NCI-H2196 (cell line): ENCODE data around the gene DNAH8.

Source experiments
- DNase-seq: peaks from one replicate; lab custom pipeline; 2025; ENCODE audit not compliant: unreplicated experiment; lab: John Stamatoyannopoulos, UW

Gene DNAH8

DNA sequence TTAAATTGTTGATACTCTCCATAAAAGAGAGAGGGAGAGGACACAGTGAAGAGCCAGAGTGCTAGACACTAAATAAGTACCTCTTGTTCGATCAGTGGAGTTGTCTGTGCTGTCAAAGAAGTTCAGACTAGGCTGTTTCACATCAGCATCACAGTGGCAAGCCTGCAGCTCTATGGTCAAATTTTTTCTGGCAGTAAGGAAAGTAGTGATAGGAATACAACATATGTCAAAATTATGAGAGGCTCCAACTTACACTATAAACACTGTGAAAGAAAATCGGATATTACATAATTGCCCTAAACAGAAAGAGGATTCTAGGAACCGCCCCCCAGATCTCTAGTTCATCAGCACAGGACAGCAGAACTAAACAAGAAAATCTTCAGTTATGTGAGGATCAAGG, 23.1 kb downstream of the DNAH8 start:
- no peak for DNase-seq

GRCh38 chr6:38739532-38739931, 24.4 kb downstream of the DNAH8 start:
- no peak for DNase-seq

DNA sequence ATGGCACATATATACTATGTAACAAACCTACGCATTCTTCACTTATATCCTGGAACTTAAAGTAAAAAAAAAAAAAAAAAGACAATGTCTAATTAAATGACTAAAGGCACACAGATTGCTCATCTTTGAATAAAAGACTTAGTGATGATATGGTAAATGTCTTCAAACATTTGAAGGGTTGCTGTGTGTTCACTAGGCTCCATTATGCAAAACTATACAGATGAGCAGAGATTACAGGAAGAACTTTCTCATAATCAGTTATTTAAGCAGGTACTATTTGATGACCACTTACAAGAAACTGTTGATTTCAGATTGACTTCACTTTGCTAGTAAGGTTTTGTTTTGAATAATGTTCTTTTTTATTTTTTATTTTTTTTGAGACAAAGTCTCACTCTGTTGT, 34.4 kb downstream of the DNAH8 start:
- no peak for DNase-seq

DNA sequence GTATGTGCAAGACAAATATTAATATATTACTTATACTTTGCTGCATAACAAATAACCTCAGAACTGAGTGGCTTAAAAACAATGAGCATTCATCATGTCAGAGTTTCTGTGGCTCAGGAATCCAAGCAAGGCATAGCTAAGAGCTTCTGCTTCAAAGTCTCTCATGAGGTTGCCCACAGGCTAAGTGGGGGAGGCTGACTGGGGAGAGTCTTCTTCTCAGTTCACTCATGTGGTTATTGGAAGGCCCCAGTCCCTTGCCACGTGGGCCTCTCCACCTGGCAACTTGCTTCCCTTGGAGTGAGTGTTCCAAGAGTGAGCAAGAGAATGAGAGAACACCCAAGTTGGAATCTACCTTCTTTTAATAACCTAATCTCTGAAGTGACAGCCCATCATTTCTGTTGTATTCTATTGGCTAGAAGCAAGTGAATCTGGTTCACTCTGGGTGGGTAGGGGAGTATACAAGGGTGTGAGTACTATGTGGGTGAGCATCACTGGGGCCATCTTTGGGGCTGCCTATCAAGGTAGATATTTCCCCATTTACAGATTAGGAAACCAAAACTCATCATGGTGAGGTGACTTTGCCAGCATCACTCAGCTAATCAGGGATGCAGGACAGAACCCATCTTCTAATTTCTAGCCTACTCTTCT, 36.0 kb downstream of the DNAH8 start:
- no peak for DNase-seq

GRCh38 chr6:38753707-38754106, 38.6 kb downstream of the DNAH8 start:
- DNase-seq = no peak

DNA sequence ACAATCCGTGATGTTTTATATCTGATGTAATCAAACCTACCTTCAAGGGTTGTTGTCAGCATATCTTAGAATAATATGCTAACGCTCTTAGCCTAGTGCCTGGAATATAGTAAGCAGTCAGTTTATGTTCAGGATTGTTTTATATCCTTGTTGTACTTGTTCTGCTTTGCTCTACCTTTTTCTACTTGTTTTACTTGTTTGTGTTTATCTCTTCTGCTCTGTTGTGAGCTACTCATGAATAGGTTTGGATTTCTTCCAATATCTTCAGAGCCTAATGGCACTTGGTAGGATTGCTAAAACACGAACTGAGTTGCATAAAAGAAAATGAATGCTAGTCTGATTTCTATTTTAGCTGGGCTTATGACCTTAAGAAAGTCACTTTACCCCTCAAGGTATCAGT, 40.1 kb downstream of the DNAH8 start:
- DNase-seq = peak; percentile 7

- no peak for DNase-seq
These were observed 40.8 kb downstream of the DNAH8 start for GRCh38 chr6:38755874-38756273.

- DNase-seq = no peak
These were observed 45.0 kb downstream of the DNAH8 start for GRCh38 chr6:38760097-38760496.

- no peak for DNase-seq
These were observed 47.7 kb downstream of the DNAH8 start for GRCh38 chr6:38762848-38763247.

DNA sequence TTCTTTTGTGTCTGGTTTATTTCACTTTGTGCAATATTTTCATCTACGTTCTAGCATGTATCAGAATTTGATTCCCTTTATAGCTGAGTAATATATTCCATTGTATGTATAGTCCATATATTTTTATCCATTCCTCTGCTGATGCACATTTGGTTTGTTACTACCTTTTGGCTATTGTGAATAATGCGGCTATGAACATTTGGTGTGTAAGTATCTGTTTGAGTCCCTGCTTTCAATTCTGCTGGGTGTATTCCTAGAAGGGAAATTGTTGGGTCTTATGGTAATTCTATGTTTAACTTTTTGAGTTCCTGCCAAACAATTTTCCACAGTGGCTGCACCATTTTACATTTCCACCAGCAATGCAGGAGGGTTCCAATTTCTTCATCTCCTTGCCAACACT, 52.4 kb downstream of the DNAH8 start:
- DNase-seq = no peak

DNA sequence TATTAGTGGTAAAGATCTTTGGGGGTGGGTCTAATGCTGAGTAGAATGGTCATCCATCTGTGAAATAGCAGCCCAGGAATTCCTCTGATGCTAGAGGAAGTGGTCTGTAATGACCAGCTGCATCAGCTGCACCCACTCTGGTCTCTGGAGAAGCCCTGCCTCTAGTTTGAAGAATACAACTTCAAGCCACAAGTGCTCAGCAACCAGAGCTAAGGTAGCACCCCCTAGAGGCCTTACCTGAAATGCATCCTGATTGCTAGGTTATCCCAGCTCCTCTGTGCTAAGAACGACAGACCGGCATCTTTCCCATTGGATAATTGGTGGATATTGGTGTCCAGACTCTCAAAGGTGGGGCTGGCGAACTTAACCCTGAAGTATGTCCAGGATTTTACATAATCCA, 58.2 kb downstream of the DNAH8 start:
- peak; percentile 8 for DNase-seq

DNA sequence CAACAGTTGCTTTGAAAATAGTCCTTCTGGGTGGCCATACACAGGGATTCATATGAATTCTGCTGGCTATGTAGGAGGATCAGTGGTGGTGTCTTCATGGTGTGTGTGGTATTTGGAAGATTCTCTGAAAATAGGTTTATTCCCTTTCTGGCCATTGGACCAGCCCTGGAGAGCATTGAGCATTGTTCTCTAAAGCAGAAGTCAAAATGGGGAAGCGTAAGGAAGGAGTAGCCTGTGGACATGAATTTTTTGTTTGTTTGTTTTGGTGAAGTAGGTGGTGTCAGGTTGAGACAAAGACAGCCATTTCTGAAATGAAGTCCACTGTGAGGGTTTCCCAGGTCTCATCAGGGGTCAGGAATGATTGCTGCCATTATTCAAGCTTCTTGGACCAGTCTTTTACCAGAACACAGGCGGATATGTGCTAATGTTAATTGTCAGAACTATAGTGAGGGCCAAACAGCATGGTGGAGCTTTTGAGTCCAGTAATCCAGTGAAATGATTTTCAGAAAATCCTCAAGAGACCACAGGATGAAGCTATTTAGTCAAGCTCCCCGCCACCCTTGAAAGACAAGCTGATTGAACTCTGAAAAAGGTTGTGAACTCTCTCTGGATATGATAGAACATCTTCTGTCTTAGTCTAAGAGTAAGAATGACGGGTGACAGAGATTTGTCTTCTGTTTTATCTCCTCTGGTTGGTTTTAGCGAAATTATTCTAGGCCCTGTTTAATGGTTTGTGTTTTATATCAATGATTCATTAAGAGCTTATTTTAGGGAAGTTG, 60.0 kb downstream of the DNAH8 start:
- DNase-seq = no peak

DNA sequence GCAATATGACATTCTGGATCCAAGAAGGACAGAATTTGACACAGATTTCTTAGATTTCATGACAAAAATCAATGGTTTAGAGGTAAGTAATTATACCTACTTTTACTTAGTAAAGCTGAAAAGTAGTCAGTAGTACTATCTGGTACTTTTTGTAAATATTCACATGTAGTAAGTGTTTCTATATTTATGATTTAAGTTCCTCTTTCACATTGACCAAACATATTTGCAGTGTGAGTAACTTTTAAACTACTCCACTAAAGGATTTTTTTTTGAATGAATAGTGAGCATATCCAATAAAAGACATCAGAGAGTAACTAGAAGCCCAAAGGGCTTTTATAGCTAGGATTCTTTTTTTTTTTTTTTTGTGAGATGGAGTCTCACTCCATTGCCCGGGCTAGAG, 60.8 kb downstream of the DNAH8 start:
- no peak for DNase-seq

DNA sequence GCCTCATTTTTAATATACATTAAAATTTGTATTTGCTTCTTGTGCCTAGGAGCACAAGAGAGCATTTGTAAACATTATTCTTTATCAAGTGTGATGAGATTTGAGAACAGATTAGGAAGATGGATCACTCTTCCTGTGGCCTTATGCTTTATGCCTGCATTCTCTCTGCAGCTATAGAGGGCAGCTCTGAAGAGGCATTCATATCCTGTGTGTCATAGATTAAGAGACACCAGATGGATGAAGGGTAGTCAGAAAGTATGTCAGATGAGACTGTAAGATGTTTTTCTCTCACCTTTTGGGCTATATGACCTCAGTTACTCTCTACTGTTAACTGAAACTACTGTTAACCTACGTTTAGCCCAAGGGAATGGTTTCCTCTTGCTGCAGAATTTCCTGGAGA, 61.4 kb downstream of the DNAH8 start:
- DNase-seq = no peak

DNA sequence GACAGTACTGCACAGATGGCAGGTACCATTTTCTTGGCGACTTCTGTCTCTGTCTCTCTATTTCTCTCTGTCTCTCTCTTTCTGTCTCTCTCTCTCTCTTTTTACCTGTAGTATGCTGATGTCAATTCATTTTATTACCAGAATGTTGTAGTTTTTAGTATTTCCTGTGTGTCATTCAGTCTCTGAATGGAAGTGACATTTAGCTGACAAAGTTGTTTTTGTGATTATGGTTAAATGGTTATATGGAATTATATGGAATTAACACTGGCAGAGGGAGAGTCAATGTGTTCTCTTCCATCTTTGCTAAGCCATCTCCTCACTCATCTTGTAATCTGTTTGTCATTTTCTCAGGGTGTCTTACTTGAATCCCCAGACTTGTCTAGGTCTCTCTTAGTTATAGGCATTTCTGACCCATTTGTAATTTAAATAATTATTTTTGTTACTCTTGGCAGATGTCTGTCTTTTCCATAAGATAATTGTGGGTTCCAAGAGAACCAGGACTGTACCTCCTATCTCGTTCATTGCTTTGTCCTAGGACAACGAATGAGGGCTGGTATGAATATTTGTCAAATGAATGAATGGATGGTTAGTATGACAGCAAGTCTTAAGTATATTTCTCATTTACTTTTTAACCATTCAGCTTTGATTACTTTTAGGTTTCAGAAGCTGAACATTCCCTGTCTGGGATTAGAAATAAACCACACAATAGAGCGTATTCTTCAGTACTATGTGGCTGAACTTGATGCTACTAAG, 64.4 kb downstream of the DNAH8 start:
- no peak for DNase-seq

GRCh38 chr6:38782616-38783015, 67.5 kb downstream of the DNAH8 start:
- no peak for DNase-seq

DNA sequence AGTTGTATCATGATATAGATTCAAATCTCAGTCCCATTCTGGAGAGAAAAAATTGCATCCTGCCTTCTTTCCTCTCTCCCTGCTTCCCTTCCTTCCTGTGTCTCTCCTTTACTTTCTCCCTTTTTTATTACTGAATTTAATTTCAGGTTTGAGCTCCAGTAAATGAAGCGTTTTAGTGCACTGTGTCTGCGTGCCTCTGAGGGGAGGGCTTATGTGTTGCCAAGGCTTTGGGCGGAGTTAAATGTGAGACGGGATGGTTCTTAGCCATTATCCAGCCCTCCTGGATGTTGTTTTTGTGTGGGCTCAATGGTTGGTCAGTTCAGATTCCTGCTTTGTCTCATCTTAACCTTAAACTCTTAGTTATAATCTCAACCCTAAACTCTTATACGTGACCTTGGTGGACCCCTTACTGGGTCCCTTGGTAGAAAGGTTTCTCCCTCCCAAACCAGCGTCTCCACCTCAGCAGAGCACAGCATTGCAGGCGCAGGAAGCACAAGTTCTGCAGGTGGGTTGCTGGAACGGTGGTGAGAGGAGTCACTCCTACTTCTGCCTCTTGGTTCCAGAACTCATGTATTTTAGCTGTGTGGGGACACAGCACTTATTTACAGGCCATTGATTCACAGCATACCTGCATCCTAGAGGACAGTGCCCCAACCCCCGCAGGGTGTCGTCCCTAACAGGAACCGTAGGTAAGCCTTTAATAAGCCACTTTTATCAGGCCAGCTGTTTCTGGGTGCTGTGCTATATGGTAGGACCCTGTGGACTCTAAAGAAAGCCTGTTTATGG, 68.5 kb downstream of the DNAH8 start:
- DNase-seq = no peak

DNA sequence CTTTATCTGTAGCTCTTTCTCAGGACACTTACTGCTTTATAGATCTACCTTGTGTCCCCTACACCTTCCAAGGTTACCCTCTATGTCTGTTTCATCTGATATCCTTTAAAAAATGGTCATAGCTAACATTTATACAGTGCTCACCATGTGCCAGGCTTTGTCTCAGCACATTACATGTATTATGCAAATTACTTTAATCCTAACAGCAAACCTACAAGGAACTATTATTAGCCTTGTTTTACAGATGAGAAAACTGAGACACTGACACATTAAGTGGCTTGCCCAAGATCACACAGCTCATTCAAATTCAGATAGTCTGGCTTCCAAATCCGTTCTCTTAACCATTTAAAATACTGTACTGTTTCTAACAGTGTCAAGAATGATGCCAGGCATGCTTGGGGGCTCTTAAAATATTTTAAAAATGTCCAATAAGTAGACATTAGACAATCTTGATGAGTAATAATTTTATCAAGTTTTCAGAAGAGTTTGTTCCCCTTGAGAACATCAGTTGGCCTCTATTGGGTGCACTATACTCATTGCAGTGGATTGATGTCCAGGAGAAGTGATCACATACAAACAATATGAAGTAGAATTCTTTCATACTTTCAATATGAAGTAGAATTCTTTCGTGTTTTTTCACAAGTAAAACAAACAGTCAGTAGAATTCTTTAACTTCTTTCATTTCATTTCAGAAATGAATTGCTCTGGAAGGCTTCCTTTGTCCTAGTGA, 69.6 kb downstream of the DNAH8 start:
- DNase-seq = no peak

DNA sequence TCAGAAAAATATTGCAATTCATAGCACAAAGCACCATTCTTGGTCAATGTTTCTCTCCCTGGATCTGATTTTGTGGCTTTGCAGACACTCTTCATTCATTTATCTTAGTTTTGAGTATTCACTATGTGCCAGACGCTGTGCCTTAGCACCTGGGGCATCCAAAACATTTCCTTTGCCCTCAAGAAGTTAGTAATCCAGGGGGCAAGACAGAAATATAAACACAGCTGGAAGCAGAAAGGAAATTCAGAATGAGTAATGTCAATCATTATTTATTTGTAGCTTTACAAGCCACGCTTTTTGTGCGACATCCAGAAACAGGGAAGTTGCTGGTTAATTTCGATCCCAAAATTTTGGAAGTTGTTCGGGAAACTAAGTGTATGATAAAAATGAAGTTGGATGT, 71.4 kb downstream of the DNAH8 start:
- no peak for DNase-seq

DNA sequence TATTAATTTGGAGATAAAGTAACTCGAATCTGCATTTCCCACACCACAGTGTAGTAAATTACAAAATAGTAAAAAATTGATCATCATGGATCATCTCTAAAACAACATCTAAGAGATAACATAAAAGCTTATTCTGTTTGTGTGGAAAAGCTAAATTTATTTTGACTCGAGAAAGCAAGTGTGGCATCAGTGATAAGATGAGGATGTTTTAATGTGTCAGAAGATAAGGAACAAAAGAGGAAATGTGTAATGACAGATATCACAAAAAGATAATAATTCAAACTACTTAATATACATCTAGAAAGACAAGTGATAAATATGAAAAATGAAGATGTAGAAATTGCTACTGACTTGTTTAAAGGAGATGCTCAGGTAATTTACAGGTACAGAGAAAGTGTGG, 74.1 kb downstream of the DNAH8 start:
- DNase-seq = no peak

GRCh38 chr6:38792356-38792755, 77.2 kb downstream of the DNAH8 start:
- DNase-seq = no peak
